Embryonic facial prominence (tissue), 1 donor: ENCODE measurements around the gene GDF9.

ENCODE experiments used
- DNase-seq: peaks from one replicate; pipeline ENCODE4 v3.0.0-alpha.2; 2016; ENCODE audit errors: extremely low spot score

The GDF9 gene, protein sequence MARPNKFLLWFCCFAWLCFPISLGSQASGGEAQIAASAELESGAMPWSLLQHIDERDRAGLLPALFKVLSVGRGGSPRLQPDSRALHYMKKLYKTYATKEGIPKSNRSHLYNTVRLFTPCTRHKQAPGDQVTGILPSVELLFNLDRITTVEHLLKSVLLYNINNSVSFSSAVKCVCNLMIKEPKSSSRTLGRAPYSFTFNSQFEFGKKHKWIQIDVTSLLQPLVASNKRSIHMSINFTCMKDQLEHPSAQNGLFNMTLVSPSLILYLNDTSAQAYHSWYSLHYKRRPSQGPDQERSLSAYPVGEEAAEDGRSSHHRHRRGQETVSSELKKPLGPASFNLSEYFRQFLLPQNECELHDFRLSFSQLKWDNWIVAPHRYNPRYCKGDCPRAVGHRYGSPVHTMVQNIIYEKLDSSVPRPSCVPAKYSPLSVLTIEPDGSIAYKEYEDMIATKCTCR

DNA sequence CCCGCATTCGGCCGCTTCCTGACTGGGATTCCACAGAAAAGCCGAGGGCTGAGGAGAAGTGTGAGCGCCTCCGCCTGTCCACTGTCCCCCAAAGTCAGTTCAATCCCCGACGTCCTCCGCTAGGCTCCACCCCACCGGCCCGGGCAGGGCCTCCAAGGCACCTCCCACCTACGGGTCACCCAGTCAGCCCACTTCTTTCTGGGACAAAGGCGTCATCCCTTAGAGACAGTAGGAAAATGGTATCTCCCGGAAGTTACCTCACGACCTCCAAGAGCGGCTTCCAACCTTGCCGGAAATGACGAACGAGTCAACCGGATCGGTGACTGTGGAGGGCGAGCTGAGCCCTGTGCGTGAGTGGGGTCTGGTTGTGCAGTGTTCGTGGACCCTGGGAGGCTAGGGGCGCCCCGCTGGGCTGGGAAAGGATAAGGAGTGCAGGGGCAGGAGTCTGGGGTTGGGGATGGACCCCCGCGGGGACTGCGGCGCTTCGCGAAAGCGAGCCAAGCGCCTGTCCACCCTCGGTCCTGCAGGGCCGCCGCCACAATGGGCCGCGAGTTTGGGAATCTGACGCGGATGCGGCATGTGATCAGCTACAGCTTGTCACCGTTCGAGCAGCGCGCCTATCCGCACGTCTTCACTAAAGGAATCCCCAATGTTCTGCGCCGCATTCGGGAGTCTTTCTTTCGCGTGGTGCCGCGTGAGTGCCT lies at the start of gene GDF9, which contains the start of gene UQCRQ:
TSS of gene GDF9 (minus strand) at position 128 of the 704 bp plus-strand sequence. CDS start 1,936 bp downstream, outside the sequence.
TSS of gene UQCRQ (plus strand) at position 301 of the 704 bp plus-strand sequence. CDS start at position 541, 240 bp downstream.
- peak; percentile 98 for DNase-seq

DNA sequence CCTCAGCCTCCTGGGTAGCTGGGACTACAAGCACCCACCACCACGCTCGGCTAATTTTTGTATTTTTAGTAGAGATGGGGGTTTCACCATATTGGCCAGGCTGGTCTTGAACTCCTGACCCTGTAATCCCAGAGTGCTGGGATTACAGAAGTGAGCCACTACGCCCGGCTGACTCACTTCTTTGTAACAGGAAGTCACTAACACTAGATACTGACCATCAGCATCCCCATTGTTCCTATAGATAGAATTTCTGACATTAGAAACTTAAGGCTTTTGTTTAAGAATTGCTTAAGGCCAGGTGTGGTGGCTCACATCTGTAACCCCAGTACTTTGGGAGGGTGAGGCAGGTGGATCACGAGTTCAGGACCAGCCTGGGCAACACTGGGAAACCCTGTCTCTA lies 49.4 kb upstream of the GDF9 start:
- no peak for DNase-seq

DNA sequence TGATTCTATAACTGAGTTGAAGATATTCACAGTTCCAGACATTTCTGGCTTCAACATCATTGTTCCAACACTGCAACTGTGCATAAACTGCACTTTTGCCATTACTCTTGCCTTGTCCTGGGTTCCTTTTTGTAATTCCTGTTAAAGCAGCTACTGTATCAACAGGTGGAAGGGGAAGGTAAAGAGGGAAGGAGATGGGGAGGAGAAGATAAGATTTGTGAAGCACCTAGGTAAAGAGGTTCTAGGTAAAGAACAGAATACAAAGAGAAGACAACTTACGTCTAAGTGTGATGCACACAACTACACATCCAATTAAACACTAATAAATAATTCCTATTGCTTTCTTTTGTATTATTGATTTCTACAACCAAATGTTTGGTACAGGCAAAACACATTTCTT lies 43.4 kb upstream of the GDF9 start:
- no peak for DNase-seq

DNA sequence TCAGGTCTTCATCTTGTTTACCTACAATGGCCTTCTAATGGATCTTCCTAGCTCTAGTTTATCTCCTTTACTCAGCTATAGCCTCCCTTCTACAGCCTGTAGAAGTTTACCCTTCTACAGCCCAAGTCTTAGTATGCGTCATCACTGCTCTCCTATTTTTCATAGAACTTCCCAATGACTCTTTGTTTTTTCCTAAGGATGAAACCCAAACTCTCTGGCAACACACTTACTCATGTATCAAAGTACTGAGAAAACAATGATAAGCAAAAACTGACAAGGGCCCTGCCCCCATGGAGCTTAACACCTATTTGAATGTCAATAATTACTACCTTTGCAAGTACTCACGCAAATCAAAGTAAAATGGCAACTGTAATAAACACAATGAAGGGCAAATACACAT lies 40.9 kb upstream of the GDF9 start:
- no peak for DNase-seq

DNA sequence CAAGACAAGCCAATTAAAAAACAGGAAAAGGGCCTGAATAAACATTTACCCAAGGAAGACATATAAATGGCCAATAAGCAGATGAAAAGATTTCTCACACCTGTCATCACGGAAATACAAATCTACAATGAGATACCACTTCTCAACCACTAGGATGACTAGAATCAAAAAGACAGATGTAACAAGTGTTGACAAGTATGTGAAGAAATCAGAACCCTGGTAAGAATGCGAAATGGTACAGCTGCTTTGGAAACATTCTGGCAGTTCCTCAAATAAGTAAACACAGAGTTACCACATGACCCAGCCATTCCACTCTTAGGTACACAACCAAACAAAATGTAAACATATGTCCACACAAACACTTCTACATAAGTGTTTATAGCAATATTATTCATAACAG lies 39.7 kb upstream of the GDF9 start:
- DNase-seq: no peak

DNA sequence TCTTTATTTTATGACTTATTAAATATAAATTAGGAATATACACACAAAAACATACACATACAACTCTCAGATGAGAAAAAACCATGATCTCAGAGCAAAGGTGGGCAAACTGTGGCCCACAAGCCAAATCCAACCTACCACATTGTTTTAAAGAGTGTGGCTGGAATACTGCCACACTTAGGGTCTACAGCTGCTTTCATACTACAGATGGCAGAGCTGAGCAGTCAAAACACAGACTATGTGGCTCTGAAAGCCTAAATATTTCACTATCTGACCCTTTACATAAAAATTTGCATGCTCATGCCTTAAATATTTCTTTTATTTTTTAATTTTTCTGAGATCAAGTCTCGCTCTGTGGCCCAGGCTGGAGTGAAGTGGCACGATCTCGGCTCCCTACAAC lies 35.5 kb upstream of the GDF9 start:
- DNase-seq: no peak

DNA sequence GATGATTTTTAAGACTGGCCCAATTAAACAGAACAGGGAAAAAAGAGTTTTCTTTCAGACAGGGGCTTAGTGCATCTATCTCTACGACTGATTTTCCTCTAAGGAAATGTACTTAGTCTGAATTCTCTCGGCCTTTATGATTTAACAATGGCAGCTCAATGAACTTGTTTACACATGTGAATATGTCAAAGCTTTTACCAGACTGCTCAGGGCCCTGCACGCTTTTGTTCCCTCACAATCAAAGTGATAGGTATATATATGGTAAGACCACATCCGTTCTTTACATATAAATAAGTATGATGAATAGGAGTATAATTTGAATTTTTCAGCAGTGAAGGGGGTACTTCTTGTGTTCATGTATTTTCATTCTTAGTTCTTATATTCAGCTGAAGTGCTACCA lies 34.8 kb upstream of the GDF9 start:
- no peak for DNase-seq

DNA sequence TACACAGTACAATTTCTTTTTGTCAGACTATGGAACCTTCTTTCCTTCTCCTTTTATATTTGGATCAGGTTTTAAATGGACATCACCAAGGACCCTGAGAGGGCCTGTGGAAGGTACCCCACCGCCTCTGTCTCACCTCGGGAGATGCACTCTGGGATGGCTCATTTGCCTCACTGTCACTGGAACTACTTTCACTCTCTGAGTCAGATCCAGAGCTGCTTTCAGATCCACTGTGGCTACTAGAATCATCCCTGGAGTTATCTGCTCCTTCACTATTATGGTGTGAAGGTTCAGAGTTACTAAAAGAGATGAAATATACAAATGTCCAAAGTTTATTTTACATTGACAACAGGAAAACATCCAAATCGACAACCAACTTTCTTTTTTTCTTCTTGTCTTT lies 31.8 kb upstream of the GDF9 start:
- DNase-seq: no peak

DNA sequence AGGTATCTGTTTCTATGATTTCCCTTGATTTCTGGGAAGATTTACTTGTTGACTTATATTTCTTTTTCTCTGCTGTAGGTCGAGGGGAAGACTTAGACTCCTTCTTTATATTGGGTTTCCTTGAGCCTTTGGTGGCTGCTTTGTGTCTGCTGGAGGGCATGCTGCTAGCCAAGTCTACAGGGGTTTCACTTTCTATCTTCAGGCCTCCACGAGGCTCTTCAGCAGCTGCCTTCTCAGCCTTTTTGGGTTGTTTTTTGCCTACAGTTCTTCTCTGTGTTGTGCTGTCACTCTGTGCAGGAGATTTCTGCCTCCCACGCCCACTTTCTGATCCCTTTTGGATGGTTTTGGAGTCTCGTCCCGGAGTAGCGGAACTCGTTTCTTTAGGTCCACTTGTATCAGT lies 30.4 kb upstream of the GDF9 start:
- DNase-seq: no peak

DNA sequence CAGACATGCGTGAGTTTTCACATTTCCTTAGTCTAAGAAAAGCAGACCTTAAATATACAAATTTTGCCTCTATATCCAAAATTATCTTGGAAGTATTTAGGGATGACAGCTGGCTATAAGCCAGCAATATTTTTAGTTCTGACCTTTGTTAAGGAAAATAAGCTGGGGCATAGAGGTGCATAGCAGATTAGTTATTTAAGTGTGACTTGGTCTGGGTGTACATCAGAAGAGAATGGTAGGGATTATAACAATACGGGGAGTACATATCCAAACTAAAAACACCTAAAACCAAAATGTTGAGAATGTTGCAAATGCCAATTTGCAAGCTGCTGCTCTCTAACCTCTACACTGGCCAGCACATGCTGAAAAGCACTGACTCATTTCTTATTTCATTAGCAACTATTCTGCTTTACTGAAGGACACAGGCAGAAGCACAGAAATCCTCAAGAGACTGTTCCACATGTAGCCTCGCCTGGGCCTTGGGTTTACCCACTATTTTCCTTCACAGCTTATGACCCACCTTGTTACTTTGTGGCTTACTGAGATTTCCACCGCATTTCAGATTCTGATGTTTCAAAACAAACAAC lies 29.5 kb upstream of the GDF9 start:
- DNase-seq: no peak

DNA sequence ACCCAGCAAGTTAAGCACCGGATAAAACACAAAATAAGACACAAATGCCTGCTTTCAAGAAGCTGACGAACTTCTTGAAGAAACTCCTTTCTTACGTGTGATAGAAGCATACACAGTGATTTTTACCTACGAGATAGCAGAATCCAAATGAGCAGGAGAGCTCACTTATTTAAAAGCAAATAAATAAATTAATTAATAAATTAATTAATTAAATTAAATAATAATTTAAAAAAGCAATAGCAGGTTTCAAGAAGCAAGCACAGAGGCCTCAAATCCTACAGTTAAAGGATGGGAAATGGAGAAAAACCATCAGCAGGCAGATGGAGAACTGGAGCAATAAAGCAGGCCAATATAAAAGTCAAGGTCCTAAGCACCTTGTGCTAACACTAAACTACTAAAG lies 24.5 kb upstream of the GDF9 start:
- DNase-seq: no peak

DNA sequence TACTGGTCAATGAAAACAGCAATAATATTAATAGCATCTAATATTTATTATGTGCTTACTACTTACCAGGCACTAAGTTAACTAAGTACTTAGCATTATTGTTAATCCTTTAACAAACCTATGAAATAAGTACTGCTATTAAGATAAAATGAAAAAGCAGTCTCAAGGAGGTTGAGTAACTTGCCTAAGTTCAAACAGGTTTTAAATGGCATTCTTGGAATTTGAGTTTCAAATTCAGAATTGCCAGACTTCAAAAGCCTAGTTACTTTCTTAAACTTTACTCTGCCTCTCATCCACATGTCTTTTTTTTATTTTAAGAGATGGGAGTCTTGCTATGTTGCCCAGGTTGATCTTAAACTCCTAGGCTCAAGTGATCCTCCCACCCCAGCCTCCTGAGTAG lies 23.2 kb upstream of the GDF9 start:
- DNase-seq: no peak

DNA sequence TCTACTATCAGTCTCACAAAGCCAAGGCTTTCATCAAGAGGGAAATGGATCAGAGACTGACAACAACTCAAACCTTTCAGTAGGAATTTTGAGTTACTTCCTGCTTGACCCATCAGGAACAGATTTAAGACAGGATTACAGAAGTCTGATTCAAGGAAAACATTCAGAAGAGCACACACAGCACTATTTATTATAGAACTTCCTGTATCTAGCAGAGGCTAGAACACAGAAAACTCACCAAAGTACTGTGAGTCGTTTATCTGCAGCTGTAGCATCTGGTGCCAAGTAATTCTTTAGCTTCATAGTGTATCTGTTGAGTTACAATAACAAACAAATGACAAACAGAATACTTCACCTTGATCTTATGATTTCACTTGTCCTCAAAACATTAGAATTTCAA lies 21.0 kb upstream of the GDF9 start:
- no peak for DNase-seq

DNA sequence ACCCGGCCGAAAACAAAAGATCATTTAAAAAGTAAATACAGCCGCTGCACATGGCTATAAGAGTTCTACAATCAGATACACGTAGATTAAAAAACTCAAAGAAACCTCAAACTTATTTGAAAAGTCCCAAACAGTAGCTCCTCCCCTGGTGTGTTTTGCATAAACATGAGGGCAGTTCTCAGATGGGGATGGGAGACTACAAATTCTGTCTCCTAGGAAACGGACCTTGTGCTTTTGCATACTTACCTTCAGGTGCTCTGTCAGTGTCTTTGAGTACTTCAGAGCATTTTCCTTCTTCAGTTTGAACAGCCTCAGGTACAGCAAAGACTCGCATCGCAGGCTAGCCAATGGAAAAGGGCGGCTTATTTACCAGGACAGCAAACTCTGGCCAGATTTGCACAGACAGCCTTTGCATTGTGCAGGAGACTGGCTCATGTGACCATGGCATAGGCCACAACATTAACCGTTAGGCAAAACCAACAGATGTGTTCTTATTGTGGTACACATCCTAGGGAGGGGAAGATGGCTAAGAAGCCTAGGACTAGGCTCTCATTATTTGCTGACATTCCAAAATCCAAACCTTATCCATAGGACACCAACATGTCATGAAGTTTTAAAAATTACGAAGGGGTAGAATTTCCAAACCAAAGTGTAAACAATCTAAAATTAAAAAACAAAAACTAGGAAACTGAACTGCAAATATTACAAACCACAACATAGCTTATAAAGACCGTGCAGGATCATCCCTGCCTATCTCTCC lies 20.0 kb upstream of the GDF9 start:
- no peak for DNase-seq

DNA sequence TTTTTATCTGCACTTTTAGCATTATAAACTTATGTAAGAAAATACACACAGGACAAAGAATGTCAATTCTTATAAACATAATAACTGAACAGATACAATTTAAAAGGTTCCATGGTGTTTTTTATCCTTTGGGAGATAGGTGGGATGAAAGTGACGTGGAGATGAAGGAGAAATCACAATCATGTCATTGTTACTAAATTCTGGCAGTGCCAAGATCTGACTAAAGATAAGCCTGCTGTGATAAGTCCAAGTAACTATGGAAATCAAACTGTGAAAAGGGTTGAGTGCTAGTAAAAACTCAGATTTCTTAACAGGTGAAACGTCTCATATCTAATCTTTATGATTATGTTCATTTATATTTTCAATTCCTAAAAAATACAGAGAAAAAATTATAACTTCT lies 18.3 kb upstream of the GDF9 start:
- DNase-seq: no peak

DNA sequence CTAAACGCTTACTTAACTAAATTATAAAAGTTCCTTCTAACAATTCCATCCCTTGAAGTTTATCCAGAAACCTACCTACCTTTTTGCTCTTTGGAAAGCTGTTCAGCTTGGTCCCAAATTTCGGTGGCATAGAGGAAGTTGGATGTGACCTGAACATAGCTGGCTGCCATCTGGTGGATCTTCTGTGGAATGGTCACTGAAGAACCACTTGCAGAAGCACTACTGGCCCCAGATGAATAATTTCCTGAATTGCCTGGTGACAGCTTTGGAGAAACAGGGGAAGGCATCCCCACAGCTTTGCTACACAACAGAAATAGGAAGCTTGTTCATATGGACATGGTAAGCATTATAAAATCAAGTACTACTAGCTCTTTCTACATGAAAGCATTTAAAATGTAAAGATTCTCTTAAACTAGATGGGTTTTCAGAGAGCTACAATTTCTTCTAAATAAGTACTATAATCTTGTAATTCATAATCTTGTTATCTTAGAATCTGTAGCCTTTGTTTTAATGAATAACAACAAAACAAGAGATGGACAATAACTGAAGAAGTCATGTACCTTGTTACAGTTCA lies 17.1 kb upstream of the GDF9 start:
- no peak for DNase-seq

DNA sequence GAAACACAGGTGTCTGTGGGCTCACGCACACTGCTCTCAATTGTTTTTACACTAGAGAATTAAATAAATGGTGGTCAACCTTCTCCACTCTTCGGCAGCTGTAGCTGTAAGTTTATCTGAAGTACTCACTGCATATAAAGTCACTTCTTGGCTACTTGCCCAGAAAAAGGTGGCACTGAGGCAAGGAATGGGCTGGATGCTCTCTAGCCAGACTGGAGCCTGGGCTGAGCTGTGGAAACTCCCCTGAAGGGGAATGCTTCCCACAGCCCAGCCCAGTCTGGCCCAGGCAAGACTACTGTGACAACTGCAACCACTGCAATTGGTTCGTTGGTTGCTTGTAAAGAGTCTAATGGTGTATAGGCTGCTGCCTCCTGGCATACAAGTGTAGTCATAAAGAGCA lies 11.7 kb upstream of the GDF9 start:
- DNase-seq: no peak

DNA sequence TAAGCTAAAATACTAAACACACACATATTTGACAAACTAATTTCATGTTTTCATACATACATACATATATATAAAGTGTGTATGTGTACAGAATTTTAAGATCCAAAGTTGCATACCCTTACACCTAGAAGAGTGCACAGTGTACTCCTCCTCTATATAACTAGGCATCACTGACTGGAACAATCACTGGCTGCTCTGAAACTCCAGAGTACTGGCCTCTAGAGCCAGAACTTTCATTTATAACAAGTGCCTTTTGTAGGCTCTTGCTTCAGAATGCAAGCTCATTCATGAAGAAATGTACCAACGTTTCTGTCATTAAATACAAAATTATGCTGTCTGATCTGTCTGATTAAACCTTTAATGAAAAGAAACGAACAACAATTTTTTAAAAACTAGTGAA lies 11.2 kb upstream of the GDF9 start:
- DNase-seq: no peak

DNA sequence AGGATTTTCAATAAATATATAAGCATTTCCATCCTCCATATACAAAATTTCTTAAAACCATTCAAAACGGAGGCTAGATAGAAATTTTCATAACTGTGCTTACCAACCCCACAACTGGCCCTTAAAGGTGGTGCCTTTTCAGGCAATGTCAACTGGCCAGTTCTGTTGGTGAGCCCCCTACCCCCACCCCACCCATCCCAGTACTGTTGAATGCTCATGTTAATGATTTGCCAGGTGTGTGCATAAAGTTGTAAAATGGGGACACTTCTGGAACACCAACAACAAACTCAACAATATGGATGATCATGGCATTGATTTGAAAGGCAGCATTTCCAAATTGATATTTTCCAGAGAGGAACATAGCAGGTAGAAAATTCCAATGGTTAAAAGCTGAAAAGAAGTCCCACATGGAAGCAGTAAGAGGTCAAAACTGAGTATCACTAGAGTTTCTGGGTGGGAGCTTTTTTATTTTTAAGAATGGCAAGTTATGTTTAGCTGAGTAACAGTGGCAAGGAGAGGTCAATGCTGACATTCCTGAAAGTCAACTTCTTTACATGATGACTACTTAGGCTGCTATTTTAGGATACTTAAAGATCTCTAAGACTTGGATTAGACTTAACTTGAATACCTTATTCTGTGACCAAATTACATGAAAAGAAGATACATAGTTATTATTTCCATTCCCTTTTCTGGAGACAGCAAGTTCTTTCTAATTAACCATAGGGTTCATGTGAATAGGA lies 9.9 kb upstream of the GDF9 start:
- DNase-seq: no peak

DNA sequence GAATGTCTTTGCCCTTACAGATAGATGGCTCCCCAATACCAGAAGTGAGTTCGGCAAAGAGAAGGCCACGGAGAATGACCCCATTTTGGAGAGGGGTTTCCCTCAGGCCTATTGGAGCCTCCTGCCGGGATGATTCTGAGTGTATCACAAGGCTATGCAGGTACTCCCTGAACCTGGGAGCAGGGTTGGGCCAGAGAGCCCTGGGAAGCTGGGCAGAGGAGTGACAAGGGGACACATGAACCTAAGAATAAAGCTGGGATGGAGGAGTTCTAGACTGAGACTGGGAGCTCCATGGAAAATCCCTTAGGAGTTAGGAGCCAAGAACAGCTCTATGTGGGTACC lies 7.6 kb upstream of the GDF9 start:
- no peak for DNase-seq
